ENCODE results near the gene SIX1. TPM values are rescaled to one million over a fixed set of nuclear protein-coding genes. Genes with fewer than 3 reads are reported as not detected.
A peak's percentile ranks its signal among the peaks of the same experiment; 100 is the strongest.

SIX1 gene
- total RNA-seq, 2 donors from 2014 or later = not detected

DNA sequence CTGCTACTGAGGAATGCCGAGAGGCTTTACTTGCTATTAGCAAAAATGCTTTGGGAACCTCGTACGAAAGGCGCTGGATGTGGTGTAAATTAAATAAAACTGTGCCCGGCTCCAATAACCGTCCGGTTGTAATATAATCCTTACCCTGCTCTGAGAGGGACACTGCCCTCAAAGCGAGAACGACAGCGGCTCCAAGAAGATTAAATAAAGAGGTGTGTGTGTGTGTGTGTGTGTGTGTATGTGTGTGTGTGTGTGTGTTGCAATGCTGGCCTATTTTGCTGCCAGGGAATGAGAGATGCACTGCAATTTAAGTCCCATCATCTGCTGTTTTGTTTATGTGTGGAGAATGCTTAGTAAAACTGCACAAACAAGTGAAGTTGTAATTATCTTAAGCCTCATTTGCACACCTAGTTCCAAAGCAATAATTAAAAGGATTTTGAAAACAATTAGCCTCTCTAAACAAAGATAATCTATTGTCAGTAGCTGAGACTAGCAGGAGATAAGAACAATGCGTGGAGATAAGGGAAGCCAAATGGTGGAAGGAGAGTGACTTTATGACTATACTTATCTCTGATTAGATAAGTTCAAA lies 1.2 kb upstream of the SIX1 start:
- H3K4me1 ChIP-seq = peaks cover 0 to 53% of the 10 kb centered on the region in 2 donors
- no peak overlapping the region for H3K4me3 ChIP-seq
- no peaks in the 10 kb centered on the region for H3K36me3 ChIP-seq
- DNase-seq (ENCODE audit: low spot score) = no peak
- peaks cover 68 to 87% of the 10 kb centered on the region in 2 donors for H3K27me3 ChIP-seq
- no peak overlapping the region for H3K27ac ChIP-seq
- no peaks in the 10 kb centered on the region for H3K9me3 ChIP-seq
- TF ChIP-seq, protein P1, sequence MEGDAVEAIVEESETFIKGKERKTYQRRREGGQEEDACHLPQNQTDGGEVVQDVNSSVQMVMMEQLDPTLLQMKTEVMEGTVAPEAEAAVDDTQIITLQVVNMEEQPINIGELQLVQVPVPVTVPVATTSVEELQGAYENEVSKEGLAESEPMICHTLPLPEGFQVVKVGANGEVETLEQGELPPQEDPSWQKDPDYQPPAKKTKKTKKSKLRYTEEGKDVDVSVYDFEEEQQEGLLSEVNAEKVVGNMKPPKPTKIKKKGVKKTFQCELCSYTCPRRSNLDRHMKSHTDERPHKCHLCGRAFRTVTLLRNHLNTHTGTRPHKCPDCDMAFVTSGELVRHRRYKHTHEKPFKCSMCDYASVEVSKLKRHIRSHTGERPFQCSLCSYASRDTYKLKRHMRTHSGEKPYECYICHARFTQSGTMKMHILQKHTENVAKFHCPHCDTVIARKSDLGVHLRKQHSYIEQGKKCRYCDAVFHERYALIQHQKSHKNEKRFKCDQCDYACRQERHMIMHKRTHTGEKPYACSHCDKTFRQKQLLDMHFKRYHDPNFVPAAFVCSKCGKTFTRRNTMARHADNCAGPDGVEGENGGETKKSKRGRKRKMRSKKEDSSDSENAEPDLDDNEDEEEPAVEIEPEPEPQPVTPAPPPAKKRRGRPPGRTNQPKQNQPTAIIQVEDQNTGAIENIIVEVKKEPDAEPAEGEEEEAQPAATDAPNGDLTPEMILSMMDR (IDR thresholded peaks at IDR 0.05) = no peak

DNA sequence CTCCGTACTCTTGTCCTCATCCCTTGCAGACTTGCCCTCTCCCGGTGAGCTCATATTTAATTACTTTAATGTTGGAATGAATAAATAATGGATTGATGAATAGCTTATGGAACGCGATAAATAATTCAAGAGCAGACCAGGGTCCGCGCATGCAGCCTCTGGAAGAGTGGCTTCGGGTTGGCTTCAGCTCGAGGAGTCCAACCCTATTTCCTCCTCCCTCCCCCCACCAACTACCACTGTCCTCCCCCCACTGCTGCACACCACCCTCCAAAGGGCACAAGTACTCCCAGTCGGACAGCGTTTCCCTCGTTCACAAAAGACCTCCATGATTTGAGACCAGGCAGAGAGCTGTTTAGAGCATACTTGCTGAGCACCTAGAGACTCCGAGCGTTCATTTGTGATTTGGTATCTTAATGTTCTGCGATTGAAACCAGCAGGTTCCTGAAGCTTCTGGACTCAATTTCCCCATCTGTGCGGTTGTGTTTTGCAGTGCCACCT lies 647 bp upstream of the SIX1 start:
- Histone ChIP-seq H3K27me3 (peaks cover 73 to 92% of the 10 kb centered on the region in 2 donors), H3K4me1 (peaks cover 0 to 53% of the 10 kb centered on the region in 2 donors), H3K36me3 (no peaks in the 10 kb centered on the region), H3K27ac (no peak overlapping the region), H3K4me3 (peak overlapping the region in 1 of 2 donors; percentile 51), H3K9me3 (no peaks in the 10 kb centered on the region)
- TF ChIP-seq, protein P1 (IDR thresholded peaks at IDR 0.05) = no peak
- DNase-seq (ENCODE audit: low spot score) = no peak

DNA sequence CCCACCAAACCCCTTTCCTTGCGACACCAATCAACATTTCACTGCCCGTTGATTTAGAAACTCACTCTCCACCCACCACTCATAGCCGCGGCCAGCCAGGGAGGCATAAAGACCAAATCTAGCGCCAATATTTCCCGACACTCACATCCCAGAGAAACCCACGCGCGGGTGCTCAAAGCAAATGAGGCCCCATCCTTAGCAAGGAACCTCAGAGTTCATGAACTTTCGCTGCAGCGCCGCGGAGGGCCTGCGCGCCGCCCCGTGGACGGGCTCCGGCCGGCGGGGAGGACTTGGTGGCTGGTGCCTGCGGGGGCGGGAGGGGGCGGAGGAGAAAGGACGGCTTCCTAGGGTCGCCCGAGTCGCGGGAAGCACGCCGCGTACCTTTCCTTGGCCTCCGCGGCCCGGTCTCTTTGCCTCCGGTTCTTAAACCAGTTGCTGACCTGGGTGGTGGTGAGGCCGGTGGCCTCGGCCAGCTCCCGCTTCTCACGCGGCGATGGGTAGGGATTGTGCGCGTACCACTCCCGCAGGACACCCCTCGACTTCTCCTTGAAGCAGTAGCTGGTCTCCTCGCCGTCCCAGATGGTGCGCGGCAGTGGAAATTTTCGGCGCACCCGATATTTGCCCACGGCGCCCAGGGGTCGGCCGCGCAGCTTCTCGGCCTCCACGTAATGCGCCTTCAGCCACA lies 886 bp downstream of the SIX1 start:
- H3K4me1 ChIP-seq = peaks cover 0 to 52% of the 10 kb centered on the region in 2 donors
- DNase-seq (ENCODE audit: low spot score) = no peak

DNA sequence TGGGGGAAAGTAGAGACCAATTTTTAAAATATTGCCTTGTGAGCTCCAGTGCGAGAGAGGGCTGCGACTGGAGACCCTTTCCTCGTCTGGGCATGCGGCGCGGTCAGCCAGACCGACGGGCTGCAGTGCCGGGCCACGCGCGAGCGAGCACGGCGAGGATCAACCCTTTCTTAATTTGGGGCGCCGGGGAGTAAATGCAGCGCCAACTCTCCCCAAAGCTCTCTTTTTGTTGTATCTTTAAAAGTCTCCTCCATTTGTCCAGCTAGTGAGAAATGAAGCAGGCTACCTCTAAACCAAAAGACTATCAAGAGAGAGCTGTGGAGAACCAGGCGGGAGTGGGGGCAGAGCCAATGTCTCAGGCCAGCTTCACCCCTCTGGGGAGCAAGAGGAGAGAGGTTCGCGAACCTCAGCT lies 1.4 kb downstream of the SIX1 start:
- no peak overlapping the region for H3K27ac ChIP-seq
- TF ChIP-seq, protein P1 (IDR thresholded peaks at IDR 0.05) = no peak
- H3K36me3 ChIP-seq = no peaks in the 10 kb centered on the region
- peaks cover 0 to 50% of the 10 kb centered on the region in 2 donors for H3K4me1 ChIP-seq
- no peak for DNase-seq (ENCODE audit: low spot score)
- no peaks in the 10 kb centered on the region for H3K9me3 ChIP-seq
- H3K27me3 ChIP-seq = peaks cover 73 to 94% of the 10 kb centered on the region in 2 donors
- H3K4me3 ChIP-seq = peak overlapping the region in 1 of 2 donors; percentile 51

More for the DNA sequence above, 886 bp downstream of the SIX1 start:
- no peaks in the 10 kb centered on the region for H3K9me3 ChIP-seq
- H3K27me3 ChIP-seq = peaks cover 74 to 94% of the 10 kb centered on the region in 2 donors
- H3K27ac ChIP-seq = no peak overlapping the region
- TF ChIP-seq, protein P1 (IDR thresholded peaks at IDR 0.05) = no peak
- no peaks in the 10 kb centered on the region for H3K36me3 ChIP-seq
- H3K4me3 ChIP-seq = peak overlapping the region; percentile 21 to 51

DNA sequence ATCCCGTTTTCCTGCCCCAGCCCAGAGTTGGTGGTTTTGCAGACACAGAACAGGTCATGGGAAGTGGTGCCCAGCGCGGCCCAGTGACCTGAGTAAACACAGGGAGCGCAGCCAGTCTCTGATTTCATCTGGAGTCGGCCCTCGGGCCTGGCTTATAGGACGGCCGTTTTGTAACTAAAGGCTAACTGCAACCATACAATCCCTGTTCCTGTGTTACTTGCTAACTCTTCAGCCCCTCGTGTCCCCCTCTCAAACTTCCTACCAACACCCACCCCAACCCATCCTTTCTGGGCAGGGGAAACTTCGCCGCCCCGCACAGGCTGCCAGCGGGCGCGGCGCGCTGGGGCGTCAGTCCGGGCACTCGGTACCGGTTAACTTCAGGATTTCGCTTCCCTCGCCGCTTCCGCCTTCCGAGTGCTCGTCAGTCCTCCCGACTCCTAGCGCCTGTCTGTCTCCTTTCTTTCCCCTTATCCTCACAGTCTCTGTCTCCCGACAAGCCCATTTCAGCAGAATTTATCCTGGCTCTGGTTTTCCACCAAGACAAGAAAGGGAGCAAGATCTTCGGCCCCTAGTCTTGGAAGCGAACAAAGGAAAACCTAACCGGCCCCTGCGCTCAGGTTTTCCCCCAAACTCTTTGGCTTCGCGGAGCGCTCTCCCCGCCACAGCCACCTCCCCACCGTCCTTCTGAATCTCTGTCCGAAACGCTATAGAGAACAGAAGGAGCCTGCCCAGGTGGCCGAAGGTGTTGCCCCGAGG lies 2.0 kb downstream of the SIX1 start:
- H3K27me3 ChIP-seq = peaks cover 74 to 94% of the 10 kb centered on the region in 2 donors
- DNase-seq (ENCODE audit: low spot score) = no peak
- TF ChIP-seq, protein P1 (IDR thresholded peaks at IDR 0.05) = no peak
- no peaks in the 10 kb centered on the region for H3K36me3 ChIP-seq
- peaks cover 0 to 50% of the 10 kb centered on the region in 2 donors for H3K4me1 ChIP-seq
- no peak overlapping the region for H3K27ac ChIP-seq
- no peaks in the 10 kb centered on the region for H3K9me3 ChIP-seq
- H3K4me3 ChIP-seq = peak overlapping the region in 1 of 2 donors; percentile 51

All from right atrium auricular region (tissue), 2 donors.